Activated CD8-positive, alpha-beta memory T cell treated with anti-CD3 and anti-CD28 coated beads, Interleukin-2, amount 50 U/mL, for 48 hours (primary cell): ENCODE data around the gene OR6B1.

Experiments used
- DNase-seq: peaks from one replicate; pipeline ENCODE4 v3.0.0-alpha.2; 2020

OR6B1 gene

DNA sequence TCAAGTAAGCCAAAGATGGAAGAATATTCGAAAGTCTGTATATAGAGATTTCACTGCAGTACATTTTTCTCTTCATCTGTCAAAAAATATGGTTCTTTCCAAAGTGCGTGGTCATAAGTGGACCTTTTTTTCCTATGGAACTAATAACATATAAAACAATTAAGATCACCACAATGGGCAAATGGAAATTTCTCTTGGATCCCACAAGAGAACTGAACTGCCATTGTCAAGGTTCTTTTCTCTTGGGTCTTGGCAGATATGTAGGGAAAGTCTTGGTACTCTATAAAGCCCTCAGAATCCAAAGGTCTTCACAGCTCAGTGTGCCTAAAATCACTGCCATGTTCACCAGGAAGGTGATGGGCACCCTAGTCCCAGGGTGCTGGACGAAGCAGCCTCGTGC, at the start of gene OR6B1:
TSS of gene OR6B1 (plus strand) at position 301 of the 400 bp plus-strand sequence. CDS start 3,677 bp downstream, outside the sequence.
- DNase-seq = no peak

DNA sequence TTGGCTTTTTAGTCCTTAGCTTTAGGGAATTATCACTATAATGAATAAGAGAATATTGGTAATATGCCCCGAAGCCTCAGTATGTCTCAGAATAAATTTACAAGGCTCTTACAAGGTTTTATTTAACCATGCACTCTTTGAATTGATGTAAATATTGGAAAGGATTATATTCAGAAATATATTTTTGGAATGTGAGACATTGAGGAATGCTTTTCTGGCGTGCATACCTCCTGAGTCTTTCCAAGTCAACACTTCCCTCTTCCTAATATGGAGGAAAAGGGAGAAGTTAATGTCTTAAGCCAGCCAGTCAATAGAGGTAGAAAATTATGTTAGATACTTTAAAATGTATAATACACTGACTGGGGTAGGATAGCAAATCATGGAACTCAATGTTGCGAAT, 46.7 kb upstream of the OR6B1 start:
- no peak for DNase-seq

DNA sequence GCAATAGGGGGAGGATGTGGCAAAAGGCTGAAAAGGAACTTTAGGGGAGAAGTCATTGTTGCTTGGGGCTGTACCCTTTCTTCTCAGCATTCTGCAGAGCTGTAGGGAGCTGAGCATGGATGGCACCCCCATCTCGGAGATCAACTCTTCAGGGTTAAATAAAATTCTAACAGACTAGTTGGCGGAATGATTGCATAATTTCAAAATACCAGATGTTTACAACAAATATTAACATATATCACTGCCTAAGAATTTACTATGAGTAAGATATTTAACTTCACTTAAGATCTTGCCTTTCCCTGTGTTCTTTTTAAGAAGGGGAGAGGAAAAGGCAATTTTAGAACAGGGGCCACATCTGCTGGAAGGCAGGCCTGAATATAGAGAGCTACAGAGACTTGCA, 46.0 kb upstream of the OR6B1 start:
- no peak for DNase-seq

DNA sequence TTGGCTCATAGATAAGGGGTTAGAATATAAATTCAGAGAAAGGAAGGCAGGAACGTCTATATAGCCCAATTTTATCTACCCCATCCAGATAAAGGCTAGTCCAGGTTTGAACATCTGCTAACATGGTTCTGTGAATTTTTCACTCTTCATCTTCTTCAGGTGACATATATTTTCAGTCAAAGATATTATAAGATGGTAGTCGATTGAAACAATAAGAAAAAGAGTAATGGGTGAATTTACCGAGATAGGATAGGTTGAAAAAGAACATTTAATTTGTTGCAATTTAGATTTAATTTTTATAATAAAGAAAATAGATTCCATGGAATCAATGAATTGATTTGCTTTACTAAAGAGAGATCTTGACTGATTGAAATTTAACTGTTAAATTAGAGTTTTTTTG, 45.6 kb upstream of the OR6B1 start, which contains the start of gene OR2F1:
TSS of gene OR2F1 (plus strand) at position 301 of the 400 bp plus-strand sequence. CDS start 5,127 bp downstream, outside the sequence.
- DNase-seq = no peak

DNA sequence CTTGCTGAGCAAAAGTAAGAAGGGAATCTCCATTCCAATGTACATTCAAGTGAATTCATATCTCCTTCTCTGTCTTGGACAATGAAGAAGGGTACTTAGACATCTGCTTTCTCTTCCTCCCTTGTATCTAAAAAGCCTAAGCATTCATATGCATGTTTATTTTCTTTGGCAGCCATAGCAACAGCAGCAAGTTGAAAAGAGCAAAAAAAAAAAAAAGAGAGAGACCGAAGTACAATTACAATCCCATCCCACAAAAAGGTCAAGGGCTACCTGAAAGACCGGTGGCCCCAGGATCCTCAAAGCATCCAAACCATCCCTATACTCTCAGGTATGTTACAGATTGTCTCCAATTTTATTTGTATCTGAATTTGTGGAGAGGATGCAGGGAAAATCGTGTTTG, 41.3 kb upstream of the OR6B1 start:
- DNase-seq = no peak

DNA sequence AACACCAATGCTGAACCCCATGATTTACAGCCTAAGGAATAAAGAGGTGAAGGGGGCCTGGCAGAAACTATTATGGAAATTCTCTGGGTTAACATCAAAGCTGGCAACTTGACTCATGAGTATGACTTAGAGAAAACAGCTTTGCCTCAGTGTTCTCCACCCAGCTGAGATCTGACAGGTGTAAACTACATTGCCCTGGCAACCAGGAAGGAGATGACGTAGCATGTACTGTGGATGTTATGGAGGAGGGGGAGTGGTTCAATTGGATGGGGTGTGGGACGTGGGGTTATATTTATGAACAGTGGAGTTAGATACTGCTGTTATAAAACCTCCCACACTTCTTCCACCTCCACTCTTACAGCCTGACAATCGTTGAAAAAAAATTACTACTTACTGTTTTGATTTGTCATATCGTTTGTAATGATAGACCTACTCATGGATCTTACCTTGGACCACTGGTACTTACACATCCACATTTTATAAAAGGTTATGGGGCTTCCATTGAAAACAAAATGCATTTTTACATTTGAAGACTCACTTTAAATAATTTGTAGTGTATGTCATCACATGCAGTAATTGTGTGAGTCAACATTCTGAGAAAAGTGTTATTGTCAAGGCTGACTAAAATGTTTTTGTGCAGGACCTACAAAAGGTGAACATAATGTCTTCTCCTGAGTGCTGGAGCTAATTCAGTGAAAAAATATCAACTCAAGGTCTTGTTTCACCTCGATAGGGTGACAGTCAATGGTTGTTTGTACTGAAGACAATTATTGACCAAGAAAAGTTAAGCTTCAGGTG, 39.1 kb upstream of the OR6B1 start:
- DNase-seq = no peak

DNA sequence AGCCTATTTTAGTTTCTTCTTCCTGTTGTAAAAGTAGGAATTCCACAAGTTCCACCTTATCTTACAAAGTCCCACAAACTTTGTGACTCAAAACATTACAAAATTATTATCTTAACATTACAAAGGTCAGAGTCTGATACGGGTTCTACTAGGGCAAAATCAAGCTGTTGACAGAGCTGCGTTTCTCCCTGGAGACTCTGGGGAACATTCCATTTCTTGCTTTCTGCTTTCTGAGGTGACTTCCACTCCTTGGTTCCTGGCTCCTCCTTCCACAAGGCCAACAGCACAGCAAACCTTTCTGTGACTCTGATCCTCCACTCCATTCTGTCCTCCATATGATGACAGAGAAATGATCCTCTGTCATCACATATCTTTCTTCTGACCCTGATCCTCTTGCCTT, 34.8 kb upstream of the OR6B1 start:
- DNase-seq = no peak

DNA sequence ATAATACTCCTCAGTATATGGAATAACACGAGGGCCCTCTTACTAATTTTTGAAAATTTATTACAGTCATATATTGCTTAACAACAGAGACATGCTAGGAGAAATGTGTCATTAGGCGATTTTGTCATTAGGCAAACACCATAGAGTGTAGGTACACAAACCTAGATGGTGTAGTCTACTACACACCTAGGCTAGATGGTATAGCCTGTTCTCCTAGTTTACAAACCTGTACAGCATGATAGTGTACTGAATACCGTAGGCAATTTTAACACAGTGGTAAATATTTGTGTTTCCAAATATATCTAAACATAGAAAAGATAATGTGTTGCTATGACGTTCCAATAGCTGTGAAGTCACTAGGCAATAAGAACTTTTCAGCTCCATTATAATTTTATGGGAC, 32.7 kb upstream of the OR6B1 start:
- no peak for DNase-seq

DNA sequence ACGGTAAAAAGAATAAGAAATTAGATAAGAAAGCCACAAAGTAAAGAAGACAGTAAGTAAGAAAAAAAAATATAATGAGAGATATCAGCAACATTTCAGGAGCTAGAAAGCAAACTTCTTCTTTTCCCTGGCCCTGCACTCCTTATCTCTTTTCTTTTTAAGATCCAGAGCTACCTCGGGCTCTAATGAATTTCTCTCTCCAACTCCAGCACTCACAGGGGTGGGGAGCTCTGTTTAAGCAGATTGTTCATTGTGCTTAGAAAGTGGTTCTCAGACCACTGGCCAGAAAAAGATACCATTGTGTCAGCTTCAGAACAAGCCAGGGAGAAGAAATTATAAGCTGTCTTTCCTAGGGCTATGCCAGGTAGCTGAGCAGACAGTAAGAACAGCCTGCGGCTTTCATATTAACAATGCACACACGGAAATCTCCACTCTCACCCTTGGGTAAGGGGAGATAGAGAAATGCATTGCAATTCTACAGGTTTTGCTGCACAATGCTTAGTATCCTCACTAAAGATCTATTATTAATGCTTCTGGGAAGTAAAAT, 26.2 kb upstream of the OR6B1 start:
- DNase-seq = no peak

DNA sequence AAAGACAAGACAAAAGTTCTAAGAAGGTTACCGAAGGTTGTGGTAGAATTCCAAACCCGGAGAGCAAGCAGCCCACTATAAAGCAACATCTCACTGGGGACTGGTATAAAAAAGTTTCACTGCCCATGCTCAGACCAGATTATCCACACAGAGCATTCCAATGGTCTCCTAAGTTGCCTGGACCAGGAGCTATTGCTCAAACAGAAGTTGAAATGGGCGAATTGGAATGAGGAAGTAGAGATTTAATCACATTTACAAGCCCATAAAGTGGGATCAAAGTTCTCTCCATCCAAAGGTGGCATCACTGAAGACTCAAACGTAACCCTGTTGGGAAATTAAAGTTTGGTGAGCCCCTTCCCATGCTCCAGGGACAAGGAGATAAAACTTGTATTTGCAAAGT, 25.7 kb upstream of the OR6B1 start:
- DNase-seq = no peak

DNA sequence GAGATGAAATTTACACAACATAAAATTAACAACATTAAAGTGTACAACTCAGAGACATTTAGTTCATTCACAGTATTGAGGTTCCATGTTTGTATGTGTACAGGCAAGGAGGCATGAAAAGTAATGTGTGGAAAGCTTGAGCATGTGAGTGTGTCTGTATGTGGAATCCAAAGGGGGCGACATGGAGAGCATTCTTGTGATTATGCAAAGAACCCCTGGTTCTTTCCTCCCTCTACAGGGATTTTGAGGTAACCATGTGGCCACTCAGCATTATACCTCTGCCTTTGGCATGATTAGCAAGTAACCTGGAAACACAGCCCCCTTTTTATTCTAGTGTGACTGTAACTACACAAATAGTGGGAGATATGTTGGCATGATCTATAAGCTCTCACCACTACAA, 24.5 kb upstream of the OR6B1 start:
- DNase-seq = no peak

DNA sequence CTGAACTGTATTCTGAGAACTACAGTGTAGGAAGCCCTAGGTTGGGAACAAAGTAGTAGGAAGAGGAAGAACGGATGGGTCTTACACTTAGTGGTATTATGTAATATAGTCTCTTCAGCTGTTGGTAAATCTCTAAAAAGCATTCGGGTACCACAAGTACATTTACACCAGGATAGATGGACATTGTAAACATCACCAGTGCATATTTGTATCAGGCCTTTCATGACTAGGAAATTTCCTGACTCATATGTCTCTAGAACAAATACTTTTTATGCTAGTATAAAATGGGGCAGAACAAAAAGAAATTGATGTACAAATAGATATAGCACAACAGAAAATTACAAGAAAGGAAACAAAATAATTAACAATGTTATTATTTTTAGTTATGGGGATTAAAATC, 21.5 kb upstream of the OR6B1 start:
- DNase-seq = no peak

DNA sequence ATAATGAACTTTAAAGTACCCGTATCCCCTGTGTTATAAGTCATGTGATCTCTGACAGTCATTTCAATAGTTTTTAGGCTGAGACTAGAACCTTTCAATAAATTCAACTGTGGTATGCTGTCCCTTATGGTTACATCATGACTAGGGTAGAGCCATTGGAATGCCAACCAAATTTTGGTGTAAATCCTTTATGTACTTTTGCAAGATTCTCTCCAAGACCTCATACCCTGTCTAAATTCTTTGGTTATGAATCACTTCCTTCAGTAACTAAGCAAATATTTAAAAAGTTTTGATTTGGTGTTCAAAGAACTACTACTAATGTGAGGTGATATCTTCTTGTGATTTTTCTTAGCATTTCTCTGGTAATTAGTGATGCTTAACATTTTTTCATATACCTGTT, 20.8 kb upstream of the OR6B1 start:
- no peak for DNase-seq

DNA sequence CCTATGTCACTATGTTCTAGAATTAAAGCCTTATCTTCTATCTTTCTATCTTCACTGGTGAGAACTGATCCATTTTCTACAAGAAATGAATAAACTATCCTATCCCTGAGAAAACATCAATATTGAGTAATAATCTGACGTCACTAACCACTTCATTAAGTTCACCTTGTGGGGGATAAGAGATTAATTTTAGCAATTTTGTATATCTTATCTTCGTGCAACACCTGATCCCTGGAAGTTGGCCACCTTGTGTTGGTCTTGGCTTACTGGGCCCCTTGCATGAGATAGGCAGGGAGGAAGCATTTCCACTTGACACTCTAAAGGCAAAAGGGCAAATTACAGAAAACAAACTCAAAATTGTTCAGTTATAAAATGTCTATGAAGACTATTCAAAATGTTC, 20.1 kb upstream of the OR6B1 start:
- DNase-seq = no peak

DNA sequence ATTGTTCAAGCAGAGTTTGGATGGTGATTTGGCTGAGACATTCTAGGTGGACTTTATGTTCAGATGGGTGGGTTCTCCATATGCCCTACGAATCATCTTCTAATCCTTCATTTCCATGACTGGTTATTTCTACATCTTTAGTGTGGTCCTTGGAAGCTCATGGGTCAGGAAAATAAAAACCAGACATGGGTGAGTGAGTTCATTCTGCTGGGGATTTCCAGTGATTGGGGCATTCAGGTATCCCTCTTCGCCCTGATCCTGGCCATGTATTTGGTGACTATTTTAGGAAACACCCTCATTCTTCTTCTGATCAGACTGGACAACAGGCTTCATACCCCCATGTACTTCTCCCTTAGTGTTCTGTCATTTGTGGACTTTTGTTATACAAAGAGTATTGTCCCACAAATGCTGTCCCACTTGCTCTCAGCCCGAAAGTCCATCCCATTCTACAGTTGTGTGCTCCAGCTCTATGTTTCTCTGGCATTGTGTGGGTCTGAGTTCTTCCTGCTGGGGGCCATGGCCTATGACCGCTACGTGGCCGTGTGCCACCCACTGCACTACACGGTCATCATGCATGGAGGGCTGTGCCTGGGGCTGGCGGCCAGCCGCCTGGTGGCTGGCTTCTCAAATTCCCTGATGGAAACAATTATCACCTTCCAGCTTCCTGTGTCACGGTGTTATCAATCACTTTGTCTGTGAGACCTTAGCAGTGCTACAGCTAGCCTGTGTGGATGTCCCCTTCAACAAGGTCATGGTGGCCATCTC, 19.2 kb upstream of the OR6B1 start:
- DNase-seq = no peak

DNA sequence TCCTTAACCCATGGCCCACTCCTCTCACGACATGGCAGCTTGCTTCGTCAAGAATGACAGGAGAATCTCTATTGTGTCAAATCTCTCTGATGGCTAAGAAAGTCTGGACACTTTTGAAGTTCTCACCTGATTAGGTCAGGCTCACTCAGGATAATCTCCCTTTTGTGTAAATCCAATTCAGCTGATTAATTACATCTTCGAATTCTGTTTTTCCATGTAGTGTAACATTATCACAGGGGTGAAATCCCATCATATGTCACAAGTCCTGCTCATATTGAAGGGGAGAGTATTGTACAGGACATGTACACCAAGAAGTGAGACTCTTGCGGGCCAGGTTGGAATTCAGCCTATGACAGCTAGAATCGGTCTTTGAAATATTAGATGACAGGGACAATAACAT, 16.2 kb upstream of the OR6B1 start:
- no peak for DNase-seq

DNA sequence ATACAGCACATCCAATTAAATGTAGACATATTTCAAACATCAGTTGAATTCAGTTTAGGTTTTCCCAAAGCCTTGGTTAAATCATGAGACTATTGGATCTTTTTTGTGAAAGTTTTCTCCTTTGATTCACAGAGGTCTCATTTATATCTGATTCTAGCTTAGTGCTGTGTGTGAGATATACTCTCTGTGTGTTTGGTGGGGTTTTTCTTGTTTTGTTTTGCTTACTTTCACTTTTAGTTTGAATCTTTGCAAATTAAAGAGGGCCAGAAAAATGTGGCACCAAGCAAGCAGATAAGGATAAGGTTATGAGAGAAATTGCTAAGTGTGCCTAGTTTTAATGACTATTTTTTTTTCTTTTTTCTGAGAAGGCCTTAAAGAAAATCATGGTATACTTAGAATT, 12.6 kb upstream of the OR6B1 start:
- DNase-seq = no peak

DNA sequence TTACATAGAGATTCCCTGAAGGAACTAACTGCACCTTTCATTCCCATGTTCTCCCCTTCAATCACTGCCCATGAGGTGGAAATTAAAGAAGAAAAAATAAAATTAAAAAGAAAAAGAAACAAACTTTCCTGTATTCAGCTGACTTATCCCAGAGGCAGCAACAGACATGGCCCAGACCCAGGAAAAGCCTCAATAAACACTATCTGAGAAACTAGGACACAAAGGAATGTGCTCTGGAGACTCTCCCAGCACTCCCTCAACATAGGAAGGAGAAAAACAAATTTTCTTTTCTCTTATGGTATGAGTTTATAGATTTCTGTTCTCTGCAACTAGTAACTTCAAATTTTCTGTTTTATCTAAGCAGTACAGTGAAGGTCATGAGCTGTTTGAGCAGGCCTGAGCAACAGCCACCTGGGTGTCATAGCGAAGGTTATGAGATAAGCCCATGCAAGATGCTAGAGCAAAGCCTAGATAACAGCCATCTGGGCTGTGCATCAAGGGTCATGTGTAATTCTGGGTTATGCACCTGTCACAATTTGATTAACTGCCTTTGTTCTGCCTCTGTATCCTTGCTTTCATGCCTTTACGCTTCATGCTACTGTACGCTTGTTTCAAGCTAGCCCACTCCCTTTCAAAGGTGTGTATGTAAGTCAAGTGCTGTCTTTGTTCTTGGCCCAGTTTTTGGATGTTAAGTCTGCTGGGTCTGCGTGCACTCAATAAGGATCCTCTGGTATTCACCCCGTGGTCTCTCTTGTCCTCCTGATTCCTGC, 11.0 kb upstream of the OR6B1 start:
- DNase-seq = no peak

DNA sequence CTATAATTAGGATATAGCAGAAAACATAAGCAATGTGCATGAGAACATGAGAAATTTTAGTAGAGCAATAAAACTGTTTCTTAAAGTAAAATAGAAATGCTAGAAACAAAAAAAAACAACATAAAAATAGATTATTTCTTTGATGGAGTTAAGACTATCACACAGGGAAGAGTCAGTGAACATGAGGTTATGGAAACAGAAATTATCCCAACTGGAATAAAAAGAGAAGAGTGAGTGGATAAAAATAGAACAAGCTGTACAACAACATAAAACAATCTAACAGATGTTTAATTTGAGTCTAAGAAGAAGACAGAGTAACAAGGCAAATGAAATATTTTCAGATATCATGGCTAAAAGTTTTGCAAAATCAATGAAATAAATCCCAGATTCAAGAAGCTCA, 7.5 kb upstream of the OR6B1 start:
- DNase-seq = no peak

DNA sequence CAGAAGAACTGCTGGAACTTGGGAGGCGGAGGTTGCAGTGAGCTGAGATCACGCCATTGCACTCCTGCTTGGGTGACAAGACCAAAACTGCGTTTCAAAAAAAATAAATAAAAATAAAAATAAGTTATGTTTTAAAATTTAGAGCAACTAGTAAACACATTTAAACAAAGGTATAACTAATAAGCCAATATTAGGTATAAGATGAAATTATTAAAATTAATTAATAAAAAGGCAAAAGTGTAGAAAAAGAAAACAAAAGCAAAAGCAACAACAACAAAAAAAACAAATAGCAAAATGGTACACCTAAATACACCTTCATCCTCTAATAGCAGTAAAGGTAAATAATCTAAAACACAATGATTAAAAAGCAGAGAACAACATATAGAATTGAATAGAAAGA, 6.2 kb upstream of the OR6B1 start:
- no peak for DNase-seq

DNA sequence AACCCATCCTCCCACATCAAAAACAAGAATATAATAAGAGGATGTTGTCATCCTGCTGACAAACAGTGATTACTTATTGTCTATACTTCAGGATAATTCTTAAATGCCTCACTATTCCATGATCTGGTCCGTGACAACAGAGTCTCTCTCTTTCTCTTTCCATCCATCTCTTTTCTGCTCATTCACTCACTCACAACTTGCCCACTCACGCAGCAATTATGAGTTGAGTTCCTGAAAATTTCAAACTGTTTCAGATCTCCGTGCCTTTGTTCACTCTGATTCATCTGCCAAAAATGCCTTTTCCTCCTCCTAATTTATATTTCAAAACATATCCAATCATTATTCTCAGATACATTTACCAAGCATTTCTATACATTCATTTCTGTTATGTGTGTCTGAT, 1.4 kb downstream of the OR6B1 start:
- DNase-seq = no peak

DNA sequence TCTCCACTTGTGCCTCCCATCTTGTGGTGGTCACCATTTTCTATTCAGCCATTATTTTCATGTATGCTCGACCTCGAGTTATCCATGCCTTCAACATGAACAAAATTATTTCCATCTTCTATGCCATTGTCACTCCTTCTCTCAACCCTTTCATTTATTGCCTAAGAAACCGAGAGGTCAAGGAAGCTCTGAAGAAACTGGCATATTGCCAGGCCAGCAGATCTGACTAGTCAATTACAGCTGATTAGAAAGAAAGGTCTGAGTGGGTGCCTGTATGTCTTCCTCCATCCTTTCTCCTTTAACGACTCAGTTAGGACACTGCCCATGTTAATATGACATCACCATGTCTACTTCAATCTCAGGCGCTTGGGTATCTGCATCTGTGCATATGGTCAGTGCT, 4.6 kb downstream of the OR6B1 start:
- no peak for DNase-seq

DNA sequence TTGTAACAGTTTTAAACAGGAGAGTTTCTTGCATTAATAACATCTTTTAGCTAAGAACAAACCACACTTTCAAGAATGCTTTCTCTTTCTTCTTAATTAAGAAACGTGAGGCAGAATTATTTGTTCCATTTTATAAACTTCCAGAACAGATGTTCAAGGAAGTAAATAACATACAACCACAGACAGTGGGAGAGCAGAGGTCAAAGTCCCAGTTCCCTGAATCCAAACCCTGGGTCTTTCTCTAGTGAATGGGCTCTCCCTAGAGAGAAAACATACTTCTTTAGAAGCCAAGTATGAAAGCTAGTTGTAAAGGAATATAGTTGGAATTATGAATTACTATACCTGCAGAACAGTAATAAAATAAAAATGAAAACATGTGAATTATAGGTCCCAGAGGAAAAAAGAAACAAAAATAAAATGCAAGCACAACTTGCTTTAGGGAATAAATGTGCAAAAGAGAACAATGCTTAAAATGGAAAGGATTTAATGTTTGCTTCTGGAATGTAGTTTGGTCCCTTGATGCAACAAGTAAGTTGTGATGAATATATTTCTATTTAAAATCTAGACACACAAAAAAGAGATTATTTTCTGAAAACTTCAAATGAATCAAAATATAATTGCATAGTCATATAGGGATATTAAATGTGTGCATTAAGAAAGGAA, 6.0 kb downstream of the OR6B1 start:
- DNase-seq = no peak
